ES-I3 (cell line): ENCODE measurements around the gene MORN1.

ENCODE experiments used
- H3K36me3 ChIP-seq: 2 replicates; pipeline ENCODE4 v1.6.1; 2013; ENCODE audit warnings: mild to moderate bottlenecking, low read length, control low read depth, moderate library complexity; ENCODE audit not compliant: insufficient read depth
- H3K4me1 ChIP-seq: 2 replicates; pipeline ENCODE4 v1.6.1; 2013; ENCODE audit warnings: mild to moderate bottlenecking, control low read depth, low read length; ENCODE audit not compliant: insufficient read depth
- H3K9ac ChIP-seq: 2 replicates; pipeline ENCODE4 v1.6.1; 2013; ENCODE audit warnings: low read depth, mild to moderate bottlenecking, low read length, moderate library complexity
- H3K9me3 ChIP-seq: 2 replicates; pipeline ENCODE4 v1.6.1; 2013; ENCODE audit warnings: mild to moderate bottlenecking, low read length, moderate library complexity; ENCODE audit not compliant: control insufficient read depth, insufficient read depth

Gene MORN1

GRCh38 chr1:2322581-2323211, 68.7 kb downstream of the MORN1 start:
- Histone ChIP-seq H3K9me3 (no peaks in the 10 kb centered on the region), H3K36me3 (no peaks in the 10 kb centered on the region), H3K9ac (no peak overlapping the region), H3K4me1 (peaks cover 3% of the 10 kb centered on the region; the same call in 1 of the 2 replicates)

DNA sequence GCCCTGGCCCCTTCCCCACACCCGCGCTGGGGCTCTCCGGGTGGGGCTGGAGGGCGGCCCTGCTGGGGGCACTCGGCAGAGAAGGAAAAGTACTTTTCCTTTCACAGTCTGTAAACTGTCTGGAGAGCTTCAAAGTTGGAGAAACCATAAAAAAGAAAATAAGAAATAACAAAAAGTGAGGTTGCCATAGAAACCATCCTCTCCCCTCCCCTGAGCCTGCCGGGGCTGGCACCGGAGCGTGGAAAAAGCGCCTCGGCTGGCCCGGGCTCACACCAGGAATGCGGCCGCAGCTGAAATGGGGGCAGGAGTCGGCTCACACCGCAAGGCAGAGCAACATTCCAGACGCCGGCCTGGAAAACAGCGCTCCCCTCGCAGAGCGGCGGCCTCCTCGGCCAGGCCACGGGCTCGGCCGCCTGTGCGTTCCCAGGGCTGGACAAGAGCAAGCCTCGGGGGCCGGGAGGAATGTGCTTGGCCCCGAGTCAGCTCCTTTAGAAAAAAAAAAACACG, 69.2 kb downstream of the MORN1 start:
- peaks cover 6% of the 10 kb centered on the region; the same call in 1 of the 2 replicates for H3K4me1 ChIP-seq
- no peaks in the 10 kb centered on the region for H3K9me3 ChIP-seq
- no peak overlapping the region for H3K9ac ChIP-seq
- no peaks in the 10 kb centered on the region for H3K36me3 ChIP-seq

DNA sequence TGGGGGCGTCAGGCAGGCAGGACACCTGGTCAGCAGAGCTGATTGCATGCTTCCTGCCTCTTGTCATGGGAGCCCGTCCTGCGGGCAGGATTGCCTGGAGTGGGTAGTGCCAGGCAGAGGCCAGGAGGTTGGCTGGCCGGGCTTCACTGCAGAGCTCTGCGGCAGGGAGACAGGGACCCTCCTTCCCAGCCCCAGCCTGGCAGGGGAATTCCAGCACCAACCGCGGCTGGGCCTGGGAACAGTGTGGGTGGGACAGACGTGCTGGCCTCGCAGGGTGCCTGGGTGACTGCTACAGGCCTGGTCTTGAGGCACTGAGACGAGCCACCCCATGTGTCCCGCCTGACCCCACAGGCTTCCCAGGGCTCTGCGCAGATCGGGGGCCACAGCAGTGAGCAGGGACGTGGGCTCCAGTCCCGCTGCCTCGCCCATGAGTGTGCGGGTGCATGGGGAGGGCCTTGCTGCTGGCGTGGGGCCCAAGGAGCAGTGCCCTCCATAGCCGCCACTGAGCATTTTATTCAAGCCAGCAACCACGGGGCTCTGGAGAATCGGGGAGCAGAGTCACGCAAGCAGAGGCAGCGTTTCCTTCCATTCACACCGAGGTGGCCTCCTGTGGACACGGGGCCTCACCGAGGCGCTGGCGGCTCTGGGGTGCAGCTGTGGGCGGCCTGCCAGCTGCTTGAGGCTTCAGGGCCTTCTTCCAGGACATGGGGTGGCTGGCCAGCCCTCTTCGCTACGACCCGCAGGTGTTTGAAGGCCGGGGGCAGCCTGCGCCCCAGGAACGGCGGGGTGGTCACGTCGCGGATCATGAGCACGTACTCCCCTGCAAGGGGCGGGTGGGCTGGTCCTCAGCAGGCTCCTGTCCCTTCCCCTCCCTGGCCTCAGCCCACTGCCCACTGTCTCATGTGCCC, 70.3 kb downstream of the MORN1 start:
- Histone ChIP-seq H3K9me3 (no peaks in the 10 kb centered on the region), H3K9ac (no peak overlapping the region), H3K36me3 (no peaks in the 10 kb centered on the region), H3K4me1 (peaks cover 11% of the 10 kb centered on the region; the same call in 1 of the 2 replicates)

DNA sequence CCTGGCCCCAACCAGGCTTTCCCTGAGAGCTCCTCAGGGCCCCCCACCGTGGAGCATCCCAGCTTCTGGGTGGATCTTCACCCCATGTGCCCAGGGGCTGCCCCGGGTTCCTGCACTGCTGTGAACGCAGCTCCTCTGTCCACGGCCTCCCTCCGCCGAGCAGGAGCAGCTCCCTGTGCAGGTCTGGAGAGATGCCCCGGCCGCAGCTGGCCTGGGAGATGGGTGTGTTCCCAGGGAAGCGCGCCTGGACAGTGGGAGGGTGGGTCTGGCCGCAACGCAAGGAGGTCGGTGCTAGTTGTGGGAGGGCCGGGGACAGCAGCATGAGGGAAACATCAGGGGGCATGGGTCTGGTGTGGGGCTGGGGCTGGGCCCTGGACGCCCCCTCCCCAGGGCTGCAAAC, 71.3 kb downstream of the MORN1 start:
- no peak overlapping the region for H3K9ac ChIP-seq
- no peaks in the 10 kb centered on the region for H3K36me3 ChIP-seq
- no peaks in the 10 kb centered on the region for H3K9me3 ChIP-seq
- peaks cover 11% of the 10 kb centered on the region; the same call in 1 of the 2 replicates for H3K4me1 ChIP-seq

DNA sequence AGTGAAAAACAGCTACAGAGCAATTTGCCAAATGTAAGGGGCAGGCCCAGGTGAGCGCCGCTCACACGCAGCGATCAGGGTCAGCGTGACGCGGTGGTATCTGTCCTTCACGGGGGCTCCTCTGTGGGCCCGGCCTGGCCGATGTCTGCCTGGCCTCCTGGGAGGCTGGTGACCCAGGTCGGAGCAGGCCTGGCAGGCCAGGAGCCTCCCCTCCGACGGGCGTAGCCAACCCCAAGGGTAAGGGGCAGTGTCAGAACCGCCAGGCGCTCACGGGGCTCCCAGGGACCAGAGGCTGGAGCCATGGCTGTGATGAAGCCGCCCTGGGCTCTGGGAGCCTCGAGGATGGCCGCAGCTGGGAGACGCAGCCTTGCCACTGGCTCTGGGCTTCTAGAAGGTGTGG, 72.1 kb downstream of the MORN1 start:
- peaks cover 11% of the 10 kb centered on the region; the same call in 1 of the 2 replicates for H3K4me1 ChIP-seq
- H3K9ac ChIP-seq = no peak overlapping the region

DNA sequence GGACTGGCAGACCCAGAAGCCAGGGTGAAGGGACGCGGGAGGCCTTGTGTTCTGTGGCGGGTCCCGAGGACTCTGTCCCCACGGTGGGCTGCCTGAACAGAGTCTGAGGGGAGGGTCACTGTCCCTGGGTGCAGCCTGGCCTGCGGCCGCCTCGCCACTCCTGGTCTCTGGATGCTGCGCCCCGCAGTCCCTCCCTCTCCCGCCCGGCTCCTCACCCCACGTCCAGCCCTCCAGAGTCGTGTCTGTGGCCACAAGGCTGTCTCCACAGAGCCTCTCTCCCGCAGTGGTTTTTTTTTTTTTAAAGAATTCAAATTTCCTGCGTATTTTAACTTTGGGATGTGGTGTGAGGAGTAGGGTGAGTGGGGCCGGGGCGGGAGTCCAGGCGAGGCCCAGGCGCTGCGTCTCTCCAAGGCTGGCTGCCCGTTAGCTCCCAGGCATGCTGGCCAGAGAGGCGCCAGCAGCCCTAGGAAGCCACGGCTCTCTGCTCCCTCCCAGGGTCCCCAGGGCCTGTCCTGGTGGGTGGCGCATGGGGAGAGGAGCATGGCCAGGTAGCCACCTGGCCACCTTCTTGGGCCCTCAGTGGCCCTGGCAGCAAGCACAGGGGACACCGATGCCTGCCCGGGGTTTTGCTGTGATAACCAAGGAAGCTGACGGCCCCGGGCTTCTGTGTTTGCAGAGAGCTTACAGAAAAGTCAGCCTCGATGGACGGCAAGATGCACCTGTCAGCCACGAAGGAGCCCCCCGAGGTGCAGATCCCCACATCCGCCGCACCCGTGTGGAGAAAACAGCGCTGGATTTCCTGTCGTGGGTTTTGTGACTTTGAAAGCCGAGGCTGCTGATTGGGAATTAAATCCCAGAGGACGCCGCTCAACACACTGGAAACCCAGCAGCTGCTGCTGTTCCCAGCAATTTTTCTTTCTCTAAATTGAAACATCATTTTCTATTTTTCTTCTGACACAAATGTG, 72.8 kb downstream of the MORN1 start:
- H3K4me1 ChIP-seq = peaks cover 14% of the 10 kb centered on the region; the same call in 1 of the 2 replicates
- no peak overlapping the region for H3K9ac ChIP-seq
- H3K36me3 ChIP-seq = no peaks in the 10 kb centered on the region
- H3K9me3 ChIP-seq = no peaks in the 10 kb centered on the region

More for the DNA sequence above, 72.1 kb downstream of the MORN1 start:
- Histone ChIP-seq H3K36me3 (no peaks in the 10 kb centered on the region), H3K9me3 (no peaks in the 10 kb centered on the region)

DNA sequence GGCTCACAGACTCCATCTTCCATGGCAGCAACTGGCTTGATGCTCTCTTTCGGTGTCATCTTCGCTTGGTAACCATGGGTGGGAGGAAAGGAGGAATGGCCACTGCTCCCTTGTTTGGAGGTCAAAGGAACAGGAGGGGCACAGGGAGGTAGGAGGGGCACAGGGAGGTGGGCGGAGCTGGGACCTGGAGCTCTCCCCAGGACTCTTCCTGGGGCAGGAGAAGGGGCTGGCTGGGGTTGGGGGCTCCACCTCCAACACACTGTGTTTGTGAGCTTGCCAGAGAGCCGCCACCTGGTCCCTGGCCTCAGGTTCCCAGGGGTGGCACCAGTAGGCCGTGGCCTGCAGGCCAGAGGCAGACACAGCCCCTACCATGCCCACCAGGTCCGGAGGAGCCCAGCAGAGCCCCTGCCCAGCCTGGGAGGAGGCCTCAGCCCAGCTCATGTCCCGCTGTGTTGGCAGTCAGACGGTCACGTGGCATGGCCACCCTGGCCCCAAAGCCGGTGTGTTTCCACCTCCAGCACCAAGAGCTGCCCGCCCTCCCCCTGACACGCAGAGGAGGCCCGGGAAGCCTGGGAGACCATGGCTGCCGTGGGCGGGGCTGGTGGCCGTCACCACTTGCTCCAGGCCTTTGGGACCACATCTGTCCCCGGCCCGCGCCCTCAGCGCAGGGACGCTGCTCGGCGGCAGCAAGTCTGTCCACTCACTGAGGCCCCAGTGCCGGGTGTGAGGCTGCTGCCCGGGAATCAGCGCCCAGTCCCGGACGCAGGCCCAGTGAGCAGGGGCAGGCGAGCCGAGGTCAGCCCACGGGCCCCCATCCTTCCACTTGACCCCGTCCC, 73.9 kb downstream of the MORN1 start:
- Histone ChIP-seq H3K36me3 (no peaks in the 10 kb centered on the region), H3K9me3 (no peaks in the 10 kb centered on the region), H3K9ac (no peak overlapping the region), H3K4me1 (peaks cover 15% of the 10 kb centered on the region; the same call in 1 of the 2 replicates)

DNA sequence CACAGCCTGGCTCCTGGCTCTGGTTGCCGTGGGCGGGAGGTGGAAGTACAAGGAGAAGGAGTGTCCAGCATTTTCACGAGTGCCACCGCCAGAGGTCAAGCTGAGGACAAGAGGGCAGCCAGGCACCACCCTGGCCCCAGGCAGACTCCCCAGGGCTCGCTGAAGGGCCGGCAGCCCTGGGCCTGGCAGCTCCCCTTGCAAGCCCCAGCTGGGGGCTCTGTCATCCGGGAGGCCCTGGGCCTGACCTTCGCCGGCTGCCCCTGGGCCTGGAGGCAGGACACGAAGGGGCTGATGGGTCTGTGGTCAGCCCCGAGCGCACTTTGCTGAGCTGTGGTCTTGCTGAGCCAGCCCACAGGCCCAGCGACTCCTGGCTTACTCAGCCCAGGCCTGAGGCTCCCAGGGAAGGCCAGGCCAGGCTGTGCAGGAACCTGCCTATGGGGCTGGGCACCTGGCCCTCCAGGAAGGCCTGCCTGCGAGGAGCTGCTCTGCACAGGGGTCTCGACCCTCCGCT, 74.8 kb downstream of the MORN1 start:
- H3K4me1 ChIP-seq = peaks cover 17% of the 10 kb centered on the region; the same call in 1 of the 2 replicates
- no peaks in the 10 kb centered on the region for H3K36me3 ChIP-seq
- H3K9ac ChIP-seq = no peak overlapping the region
- H3K9me3 ChIP-seq = no peaks in the 10 kb centered on the region

- Histone ChIP-seq H3K4me1 (peaks cover 20% of the 10 kb centered on the region; the same call in 1 of the 2 replicates), H3K9ac (peak overlapping the region; percentile 41), H3K36me3 (no peaks in the 10 kb centered on the region), H3K9me3 (no peaks in the 10 kb centered on the region)
Measured at GRCh38 chr1:2315674-2316450, 75.5 kb downstream of the MORN1 start.

DNA sequence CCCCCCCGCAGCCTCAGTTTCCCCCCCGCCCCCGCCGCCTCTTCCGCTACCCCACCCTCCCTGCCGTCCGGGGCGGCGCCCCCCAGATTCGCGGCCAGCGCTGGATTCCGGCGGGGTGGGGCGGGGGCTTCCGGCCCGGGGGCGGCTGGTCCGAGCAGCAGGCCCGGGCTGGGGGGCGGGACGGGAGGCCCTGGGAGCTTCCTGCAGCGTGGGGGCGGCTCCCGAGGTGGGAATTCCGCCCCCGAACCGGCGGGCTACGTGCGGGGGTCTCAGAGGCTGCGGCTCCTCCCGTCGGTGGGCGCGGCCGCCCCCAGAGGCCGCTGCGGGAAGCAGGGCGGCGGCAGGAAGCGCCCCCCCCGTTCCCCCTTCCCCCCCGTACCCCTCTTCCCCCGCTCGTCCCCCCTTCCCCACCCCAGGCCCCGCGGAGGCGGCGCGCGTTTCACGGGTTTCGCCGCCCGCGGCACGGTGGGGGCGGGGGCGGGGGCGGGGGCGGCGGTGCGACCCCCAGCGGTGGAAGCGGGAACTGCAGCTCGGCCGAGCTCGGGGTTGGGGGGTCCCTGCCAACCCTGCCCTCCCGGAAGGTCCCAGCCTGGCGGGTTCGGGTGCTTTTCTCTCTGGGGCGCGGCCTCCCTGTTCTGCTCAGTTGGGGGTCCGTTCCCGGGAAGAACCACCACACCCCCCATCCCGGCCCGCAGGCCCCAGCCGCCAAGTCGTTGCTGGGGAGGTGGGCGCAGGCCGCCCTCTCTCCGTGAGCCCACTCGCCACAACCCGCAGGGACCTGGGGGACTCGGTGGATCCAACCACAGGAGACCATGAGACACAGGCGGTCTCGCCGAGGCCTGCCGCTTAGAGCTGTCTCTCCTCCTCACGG, 76.3 kb downstream of the MORN1 start:
- Histone ChIP-seq H3K9ac (peak overlapping the region; percentile 69), H3K4me1 (peaks cover 20% of the 10 kb centered on the region; the same call in 1 of the 2 replicates)

DNA sequence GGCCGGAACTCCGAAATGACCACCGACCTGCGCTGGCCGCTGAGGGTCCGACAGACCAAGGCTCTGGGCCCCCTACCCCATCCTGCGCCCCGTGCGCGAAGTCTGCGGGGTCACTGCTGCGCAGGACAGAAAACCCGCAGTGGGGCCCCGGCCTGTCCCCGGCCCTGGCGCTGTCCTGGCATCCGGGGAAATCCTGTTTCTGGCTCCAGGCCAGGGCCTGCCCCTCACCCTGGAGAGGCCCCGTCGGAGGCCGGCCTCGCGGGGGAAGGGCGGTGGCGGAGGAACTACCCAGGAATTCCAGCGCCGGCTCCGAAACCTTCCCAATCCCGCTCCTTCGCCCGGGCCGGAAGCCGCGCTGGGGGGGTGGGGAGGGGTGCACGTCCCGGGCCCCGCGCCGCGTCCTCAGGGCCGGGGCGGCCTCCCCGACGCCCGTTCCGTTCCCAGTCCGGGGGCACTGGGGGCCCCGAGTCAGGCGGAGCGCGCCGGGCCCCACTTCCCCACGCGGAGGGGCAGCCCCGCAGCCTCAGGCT, 77.0 kb downstream of the MORN1 start:
- Histone ChIP-seq H3K9ac (peak overlapping the region; percentile 69), H3K4me1 (peaks cover 20% of the 10 kb centered on the region; the same call in 1 of the 2 replicates), H3K36me3 (no peaks in the 10 kb centered on the region), H3K9me3 (no peaks in the 10 kb centered on the region)

More for the DNA sequence above, 76.3 kb downstream of the MORN1 start:
- Histone ChIP-seq H3K9me3 (no peaks in the 10 kb centered on the region), H3K36me3 (no peaks in the 10 kb centered on the region)
